ENCODE measurements around the gene CHMP5. TPM values are rescaled to one million over a fixed set of nuclear protein-coding genes. Genes with fewer than 3 reads are reported as not detected.

CHMP5 gene
- 100 to 1,000 TPM; 105 to 129 (median 106) TPM for polyA plus RNA-seq (ENCODE audit: insufficient read length in 3 of 3)
- long read RNA-seq, donor 1, transcript CHMP5-201 (8 exons, 1,477 nt): major isoform, 44 of 69 reads
- long read RNA-seq, donor 1, partial matches to known transcripts: 25 of 69 reads
- long read RNA-seq, donor 1, other reads (novel, unspliced or antisense): 0 of 69 reads
- long read RNA-seq, donor 2, transcript CHMP5-201 (8 exons, 1,477 nt): major isoform, 55 of 91 reads
- long read RNA-seq, donor 2, partial matches to known transcripts: 33 of 91 reads
- long read RNA-seq, donor 2, other reads (novel, unspliced or antisense): 0 of 91 reads
- long read RNA-seq, donor 3, transcript CHMP5-201 (8 exons, 1,477 nt): major isoform, 86 of 161 reads
- long read RNA-seq, donor 3, partial matches to known transcripts: 74 of 161 reads
- long read RNA-seq, donor 3, other reads (novel, unspliced or antisense): 0 of 161 reads
- long read RNA-seq, donor 4, transcript CHMP5-201 (8 exons, 1,477 nt): major isoform, 47 of 78 reads
- long read RNA-seq, donor 4, partial matches to known transcripts: 30 of 78 reads
- long read RNA-seq, donor 4, other reads (novel, unspliced or antisense): 0 of 78 reads
- long read RNA-seq, donor 5: 0 reads
- long read RNA-seq, donor 6, transcript CHMP5-201 (8 exons, 1,477 nt): major isoform, 43 of 74 reads
- long read RNA-seq, donor 6, partial matches to known transcripts: 28 of 74 reads
- long read RNA-seq, donor 6, other reads (novel, unspliced or antisense): 0 of 74 reads
- long read RNA-seq, donor 7, transcript CHMP5-201 (8 exons, 1,477 nt): major isoform, 83 of 154 reads
- long read RNA-seq, donor 7, partial matches to known transcripts: 69 of 154 reads
- long read RNA-seq, donor 7, other reads (novel, unspliced or antisense): 0 of 154 reads
- long read RNA-seq, donor 8, transcript CHMP5-201 (8 exons, 1,477 nt): major isoform, 109 of 191 reads
- long read RNA-seq, donor 8, transcript CHMP5-203 (2 exons, 576 nt): minor isoform, 8 of 191 reads
- long read RNA-seq, donor 8, partial matches to known transcripts: 68 of 191 reads
- long read RNA-seq, donor 8, other reads (novel, unspliced or antisense): 5 of 191 reads
- long read RNA-seq, donor 9, transcript CHMP5-201 (8 exons, 1,477 nt): major isoform, 70 of 95 reads
- long read RNA-seq, donor 9, partial matches to known transcripts: 25 of 95 reads
- long read RNA-seq, donor 9, other reads (novel, unspliced or antisense): 0 of 95 reads
- long read RNA-seq, donor 10, transcript CHMP5-201 (8 exons, 1,477 nt): major isoform, 74 of 157 reads
- long read RNA-seq, donor 10, partial matches to known transcripts: 81 of 157 reads
- long read RNA-seq, donor 10, other reads (novel, unspliced or antisense): 0 of 157 reads
- long read RNA-seq, donor 11, transcript CHMP5-201 (8 exons, 1,477 nt): major isoform, 48 of 62 reads
- long read RNA-seq, donor 11, partial matches to known transcripts: 13 of 62 reads
- long read RNA-seq, donor 11, other reads (novel, unspliced or antisense): 0 of 62 reads
- long read RNA-seq, donor 12, transcript CHMP5-201 (8 exons, 1,477 nt): major isoform, 27 of 34 reads
- long read RNA-seq, donor 12, partial matches to known transcripts: 6 of 34 reads
- long read RNA-seq, donor 12, other reads (novel, unspliced or antisense): 0 of 34 reads
- long read RNA-seq, donor 13: 0 reads
- long read RNA-seq, donor 14, transcript CHMP5-201 (8 exons, 1,477 nt): major isoform, 63 of 103 reads
- long read RNA-seq, donor 14, partial matches to known transcripts: 39 of 103 reads
- long read RNA-seq, donor 14, other reads (novel, unspliced or antisense): 0 of 103 reads
- long read RNA-seq, donor 15, transcript CHMP5-201 (8 exons, 1,477 nt): major isoform, 25 of 41 reads
- long read RNA-seq, donor 15, partial matches to known transcripts: 15 of 41 reads
- long read RNA-seq, donor 15, other reads (novel, unspliced or antisense): 0 of 41 reads
- long read RNA-seq, donor 16, transcript CHMP5-201 (8 exons, 1,477 nt): major isoform, 130 of 218 reads
- long read RNA-seq, donor 16, partial matches to known transcripts: 80 of 218 reads
- long read RNA-seq, donor 16, other reads (novel, unspliced or antisense): 5 of 218 reads

GRCh38 chr9:33264473-33265177 lies at the start of gene CHMP5, which contains the start of gene BAG1:
TSS of gene CHMP5 (plus strand) at chr9:33265049. CDS start at chr9:33265079, 30 bp downstream.
TSS of gene BAG1 (minus strand) at chr9:33264708.
- peak; percentile 96 to 99 (median 99) for DNase-seq (ENCODE audit: extremely low read depth in 1 of 11, low read depth in 9 of 11, low spot score in 4 of 11)

DNA sequence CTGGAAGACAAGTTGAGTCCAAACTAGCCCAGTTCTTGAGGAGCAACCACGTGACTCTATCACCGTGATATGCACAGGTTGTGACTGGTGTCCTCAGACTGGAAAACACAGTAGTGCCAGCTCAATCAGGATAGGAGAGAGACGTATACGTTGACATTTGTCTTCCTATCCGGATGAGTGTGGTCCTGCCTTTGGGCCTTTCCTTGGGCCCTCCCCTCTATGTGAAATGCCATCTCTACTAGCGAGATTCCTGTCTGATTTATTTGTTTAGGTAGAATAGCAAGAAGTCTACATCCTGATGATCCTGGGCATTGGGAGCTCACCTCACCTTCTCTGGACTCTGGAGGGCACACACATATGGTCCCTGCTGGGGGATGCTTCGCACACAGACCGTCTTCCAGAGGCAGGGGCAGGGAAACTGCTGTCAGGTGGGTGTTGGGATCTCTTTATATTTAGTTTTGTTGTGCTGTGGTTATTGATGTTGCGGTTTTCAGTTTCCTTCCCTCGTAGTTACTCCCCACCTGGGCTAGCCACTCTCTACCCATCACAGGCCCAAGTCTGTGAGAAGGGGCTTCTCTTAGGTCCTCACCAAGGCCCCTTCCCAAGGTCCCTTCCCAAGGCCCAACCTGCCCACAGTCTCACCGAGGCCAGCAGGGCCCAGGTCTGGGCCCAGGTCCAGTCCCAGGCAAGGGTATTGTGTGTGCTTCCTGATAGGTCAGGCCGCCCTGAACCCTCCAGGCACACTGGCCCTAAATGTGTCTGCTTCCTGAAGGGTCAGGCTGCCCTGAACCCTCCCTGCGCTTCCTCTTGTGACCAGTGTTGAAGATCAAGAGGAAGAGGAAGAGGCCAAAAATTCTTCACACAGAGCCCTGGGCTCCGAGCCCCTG lies 43.9 kb upstream of the CHMP5 start:
- DNase-seq (ENCODE audit: extremely low read depth in 1 of 11, low read depth in 9 of 11, low spot score in 4 of 11): no peak

DNA sequence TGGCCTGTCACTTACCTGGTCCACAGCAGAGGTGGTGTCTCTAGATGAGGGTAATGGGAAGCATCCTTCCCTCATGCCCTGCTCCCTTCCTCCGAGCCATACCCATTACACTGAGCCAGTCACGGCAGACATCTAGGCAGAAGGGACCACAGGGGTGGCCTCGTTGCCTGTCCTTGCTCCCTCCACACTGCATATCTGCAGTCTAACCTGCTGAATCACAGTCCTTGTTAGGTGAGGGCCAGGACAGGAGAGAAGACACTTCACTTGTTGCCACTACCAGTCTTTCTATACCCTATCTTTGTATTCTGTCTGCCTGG lies 43.3 kb upstream of the CHMP5 start:
- no peak for DNase-seq (ENCODE audit: extremely low read depth in 1 of 11, low read depth in 9 of 11, low spot score in 4 of 11)

DNA sequence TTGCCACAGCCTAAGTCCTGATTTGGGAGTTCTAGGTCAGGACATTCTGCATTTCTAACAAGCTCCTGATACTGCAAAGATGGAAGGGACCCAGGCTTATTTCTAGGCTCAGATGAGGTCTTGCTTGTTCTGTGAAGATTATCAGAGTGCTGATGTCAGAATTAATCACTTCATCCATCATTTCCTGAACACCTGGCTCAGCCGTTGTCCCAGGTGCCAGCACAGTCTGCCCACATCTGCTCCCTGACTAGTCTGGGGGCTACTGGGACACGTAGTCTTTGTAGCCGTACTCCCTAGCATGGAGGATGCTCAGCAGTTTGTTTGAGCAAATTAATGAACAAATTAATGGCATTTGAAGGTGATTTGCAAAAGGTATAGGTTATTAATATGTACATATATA lies 42.8 kb upstream of the CHMP5 start:
- no peak for DNase-seq (ENCODE audit: extremely low read depth in 1 of 11, low read depth in 9 of 11, low spot score in 4 of 11)

DNA sequence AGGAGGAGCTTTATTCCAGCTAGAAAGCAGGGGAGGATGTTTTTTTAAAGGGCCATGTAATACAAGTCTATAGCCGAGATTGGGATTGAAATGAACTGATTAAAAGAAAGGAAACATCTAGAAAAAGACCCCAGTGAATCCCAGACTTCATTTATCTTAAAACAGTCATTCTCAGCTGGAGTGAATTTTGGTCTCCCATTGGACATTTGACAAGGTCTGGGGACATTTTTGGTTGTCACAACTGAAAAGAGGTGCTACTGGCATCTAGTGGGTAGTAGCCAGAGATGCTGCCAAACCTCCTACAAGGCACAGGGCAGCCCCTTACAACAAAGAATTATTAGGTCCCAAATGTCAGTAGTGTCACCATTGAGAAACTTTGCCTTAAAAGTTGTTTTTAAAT lies 41.2 kb upstream of the CHMP5 start:
- no peak for DNase-seq (ENCODE audit: extremely low read depth in 1 of 11, low read depth in 9 of 11, low spot score in 4 of 11)

- DNase-seq (ENCODE audit: extremely low read depth in 1 of 11, low read depth in 9 of 11, low spot score in 4 of 11): peak; percentile 50 to 86 (median 68)
Observed at GRCh38 chr9:33225319-33226147, 39.3 kb upstream of the CHMP5 start.

GRCh38 chr9:33227008-33227398 lies 37.8 kb upstream of the CHMP5 start:
- no peak for DNase-seq (ENCODE audit: extremely low read depth in 1 of 11, low read depth in 9 of 11, low spot score in 4 of 11)

- no peak for DNase-seq (ENCODE audit: extremely low read depth in 1 of 11, low read depth in 9 of 11, low spot score in 4 of 11)
Observed at GRCh38 chr9:33227741-33228140, 37.1 kb upstream of the CHMP5 start.

DNA sequence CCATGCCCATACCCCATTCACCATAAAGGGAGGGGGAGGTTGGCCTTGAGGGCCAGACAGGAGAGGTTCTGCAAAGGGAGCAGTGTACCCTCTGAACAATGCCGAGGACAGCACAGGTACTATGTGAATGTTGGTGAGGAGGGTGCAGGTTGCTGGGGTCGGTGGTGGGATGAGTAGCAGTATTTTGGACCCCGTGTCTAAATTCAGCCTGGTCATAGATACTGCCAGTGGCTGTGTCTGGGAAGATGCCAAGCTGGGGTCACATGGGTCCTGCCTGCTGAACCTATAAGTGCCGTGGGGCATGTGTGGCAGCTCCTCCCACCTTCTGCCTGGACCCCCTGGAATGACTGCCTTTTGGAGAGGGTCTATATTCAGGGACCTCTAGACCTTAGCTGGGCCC lies 36.2 kb upstream of the CHMP5 start:
- DNase-seq (ENCODE audit: extremely low read depth in 1 of 11, low read depth in 9 of 11, low spot score in 4 of 11): no peak

DNA sequence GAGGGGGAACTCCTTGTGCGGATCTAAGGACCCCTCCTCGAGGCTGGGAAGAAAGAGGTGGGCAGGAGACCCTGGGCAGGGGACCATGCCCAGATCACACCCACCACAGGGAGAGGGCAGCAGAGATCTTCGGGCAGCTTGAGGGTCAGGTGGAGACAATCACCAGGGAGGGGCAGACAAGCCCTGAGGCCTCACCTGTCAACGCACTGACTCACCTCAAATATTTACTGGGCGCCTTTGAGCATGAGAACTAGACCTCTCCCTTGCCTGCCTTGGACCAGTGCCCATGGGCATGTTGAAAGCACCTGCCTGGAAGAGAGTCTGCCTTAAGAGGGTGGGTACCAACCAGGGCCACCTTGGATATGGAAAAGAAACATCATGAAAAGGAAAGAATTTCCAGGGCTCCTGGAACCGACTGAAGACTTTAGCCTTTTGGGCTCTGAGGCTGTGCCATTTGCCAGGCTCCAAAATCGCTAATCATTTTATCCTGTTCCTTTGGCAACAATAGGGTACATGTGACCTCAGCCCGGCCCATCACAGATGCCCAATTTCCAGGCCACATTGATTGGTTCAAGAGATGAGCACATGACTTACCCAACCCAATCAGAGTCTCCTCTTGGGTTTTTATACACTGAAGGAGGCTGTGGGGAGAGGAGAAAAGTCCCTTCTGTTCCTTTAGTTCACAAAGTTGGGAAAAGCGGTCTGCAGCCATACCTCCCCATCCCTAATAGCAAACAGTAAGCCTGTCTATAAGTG lies 35.3 kb upstream of the CHMP5 start:
- DNase-seq (ENCODE audit: extremely low read depth in 1 of 11, low read depth in 9 of 11, low spot score in 4 of 11): no peak

GRCh38 chr9:33230756-33231622 lies 33.9 kb upstream of the CHMP5 start:
- no peak for DNase-seq (ENCODE audit: extremely low read depth in 1 of 11, low read depth in 9 of 11, low spot score in 4 of 11)

DNA sequence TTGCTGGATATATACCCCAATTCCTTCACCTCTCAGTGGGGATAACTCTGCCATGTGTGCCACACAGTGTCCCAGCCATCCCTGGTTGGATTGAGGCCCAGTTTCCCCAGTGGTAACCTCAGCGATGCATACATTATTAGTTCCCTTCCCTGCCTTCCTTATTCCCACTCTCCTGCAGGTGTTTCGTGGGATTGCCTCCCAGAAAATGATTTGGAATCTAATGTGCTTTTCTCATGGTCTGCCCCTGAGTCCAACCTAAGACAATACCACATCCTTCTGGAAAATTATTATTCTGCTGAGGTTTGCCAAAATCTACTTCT lies 33.3 kb upstream of the CHMP5 start:
- no peak for DNase-seq (ENCODE audit: extremely low read depth in 1 of 11, low read depth in 9 of 11, low spot score in 4 of 11)

GRCh38 chr9:33232815-33233214 lies 32.0 kb upstream of the CHMP5 start:
- DNase-seq (ENCODE audit: extremely low read depth in 1 of 11, low read depth in 9 of 11, low spot score in 4 of 11): no peak
